Mucosa of stomach (tissue), 1 donor: ENCODE results near the gene RAD51B.
"Not testable (repeated sequence)": the region's sequence is repeated elsewhere in the genome, so short reads cannot be mapped to it uniquely, and the experiment has no call there.

ENCODE experiments used
- H3K27me3 ChIP-seq: one replicate; pipeline ENCODE4 v1.7.0; 2013; ENCODE audit warnings: mild to moderate bottlenecking, low read length; ENCODE audit not compliant: control insufficient read depth, insufficient read depth
- H3K36me3 ChIP-seq: one replicate; pipeline ENCODE4 v1.7.0; 2013; ENCODE audit warnings: low read length; ENCODE audit not compliant: control insufficient read depth, insufficient read depth
- H3K4me1 ChIP-seq: one replicate; pipeline ENCODE4 v1.7.0; 2013; ENCODE audit warnings: mild to moderate bottlenecking, low read length; ENCODE audit not compliant: control insufficient read depth, insufficient read depth
- H3K4me3 ChIP-seq: one replicate; pipeline ENCODE4 v1.7.0; 2013; ENCODE audit warnings: low read length
- H3K9ac ChIP-seq: one replicate; pipeline ENCODE4 v1.7.0; 2013; ENCODE audit warnings: mild to moderate bottlenecking, low read length, moderate library complexity
- H3K9me3 ChIP-seq: one replicate; pipeline ENCODE4 v1.7.0; 2013; ENCODE audit warnings: mild to moderate bottlenecking, low read length, moderate library complexity; ENCODE audit not compliant: control insufficient read depth
- donor health status: Pancreatic carcinoma.

The RAD51B gene

DNA sequence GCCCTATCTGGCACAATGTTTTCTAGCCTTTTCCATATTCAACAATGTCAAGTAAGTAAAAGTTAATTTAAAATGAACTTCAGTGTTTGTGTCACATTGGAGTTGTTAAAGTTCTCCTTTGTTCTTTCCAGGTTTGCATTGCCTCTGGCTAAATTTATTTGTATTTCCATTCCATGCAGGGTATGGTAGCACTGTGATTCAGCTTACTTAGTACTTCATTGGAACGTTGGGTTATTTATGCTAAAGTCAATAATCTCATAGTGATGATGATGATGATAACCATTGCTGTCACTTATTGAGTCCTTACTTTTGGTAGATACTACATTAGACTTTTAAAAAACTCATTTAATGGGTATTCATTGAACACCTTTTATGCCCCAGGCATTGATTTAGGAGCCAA lies 286.9 kb downstream of the RAD51B start:
- Histone ChIP-seq H3K4me3 (no peak overlapping the region), H3K36me3 (no peaks in the 10 kb centered on the region), H3K9me3 (no peaks in the 10 kb centered on the region), H3K4me1 (peaks cover 6% of the 10 kb centered on the region), H3K27me3 (no peaks in the 10 kb centered on the region), H3K9ac (no peak overlapping the region)

DNA sequence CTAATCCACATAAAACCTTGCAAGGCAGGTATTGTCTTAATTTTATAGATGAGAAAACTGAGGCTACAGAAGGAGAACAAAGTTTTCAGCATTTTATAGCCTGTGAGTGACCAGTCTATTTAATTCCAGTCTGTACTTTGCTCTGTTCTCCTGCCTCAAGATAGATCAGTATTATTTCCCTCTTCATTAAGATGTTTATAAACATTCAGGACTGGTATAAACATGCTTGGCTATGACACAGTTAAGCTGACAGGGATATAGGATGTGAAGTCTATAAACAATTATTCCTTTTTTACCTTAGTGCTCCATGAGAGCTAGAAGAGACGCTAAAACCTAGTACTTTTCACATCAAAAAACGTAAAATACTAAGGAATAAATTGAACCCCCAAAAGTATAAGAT lies 287.3 kb downstream of the RAD51B start:
- Histone ChIP-seq H3K9me3 (no peaks in the 10 kb centered on the region), H3K4me3 (no peak overlapping the region), H3K36me3 (no peaks in the 10 kb centered on the region), H3K27me3 (no peaks in the 10 kb centered on the region), H3K9ac (no peak overlapping the region), H3K4me1 (peaks cover 6% of the 10 kb centered on the region)

DNA sequence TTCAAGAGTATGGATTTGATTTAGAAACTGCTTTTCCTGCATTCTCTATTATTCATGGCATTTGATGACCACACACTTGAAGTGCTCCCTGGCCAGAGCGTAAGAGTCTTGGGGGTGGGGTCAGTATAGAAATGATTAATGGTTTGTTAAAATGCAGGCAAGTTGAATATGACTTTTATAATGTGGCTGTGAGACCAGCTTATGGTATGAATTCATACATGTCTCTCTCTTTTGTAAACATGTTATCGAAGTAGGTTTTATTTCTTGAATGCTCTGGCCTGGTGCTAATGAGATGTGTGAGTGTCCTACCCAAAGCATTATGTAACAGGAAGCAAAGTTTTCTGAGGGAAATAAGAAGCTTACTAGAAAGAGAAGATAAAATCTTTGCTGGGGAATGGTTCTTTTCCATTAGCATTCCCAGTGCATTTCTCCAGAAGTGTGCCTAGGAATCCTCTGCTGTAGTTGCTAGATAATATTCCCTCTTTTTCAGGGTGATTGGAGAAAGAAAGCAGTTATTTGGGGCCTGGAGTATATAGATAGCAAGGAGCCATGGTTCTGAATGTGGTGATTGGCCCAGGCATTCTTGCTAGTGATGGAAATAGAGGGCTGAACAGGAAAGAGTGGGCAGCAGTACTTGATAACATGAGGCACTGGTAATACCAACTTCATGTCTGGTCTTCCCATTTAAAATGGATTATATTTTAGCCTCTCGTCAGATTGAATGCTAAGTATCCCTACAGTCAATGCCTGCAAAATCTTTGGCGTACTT lies 289.7 kb downstream of the RAD51B start:
- Histone ChIP-seq H3K4me1 (peaks cover 6% of the 10 kb centered on the region), H3K27me3 (no peaks in the 10 kb centered on the region), H3K4me3 (no peak overlapping the region), H3K36me3 (no peaks in the 10 kb centered on the region), H3K9me3 (no peaks in the 10 kb centered on the region), H3K9ac (no peak overlapping the region)

DNA sequence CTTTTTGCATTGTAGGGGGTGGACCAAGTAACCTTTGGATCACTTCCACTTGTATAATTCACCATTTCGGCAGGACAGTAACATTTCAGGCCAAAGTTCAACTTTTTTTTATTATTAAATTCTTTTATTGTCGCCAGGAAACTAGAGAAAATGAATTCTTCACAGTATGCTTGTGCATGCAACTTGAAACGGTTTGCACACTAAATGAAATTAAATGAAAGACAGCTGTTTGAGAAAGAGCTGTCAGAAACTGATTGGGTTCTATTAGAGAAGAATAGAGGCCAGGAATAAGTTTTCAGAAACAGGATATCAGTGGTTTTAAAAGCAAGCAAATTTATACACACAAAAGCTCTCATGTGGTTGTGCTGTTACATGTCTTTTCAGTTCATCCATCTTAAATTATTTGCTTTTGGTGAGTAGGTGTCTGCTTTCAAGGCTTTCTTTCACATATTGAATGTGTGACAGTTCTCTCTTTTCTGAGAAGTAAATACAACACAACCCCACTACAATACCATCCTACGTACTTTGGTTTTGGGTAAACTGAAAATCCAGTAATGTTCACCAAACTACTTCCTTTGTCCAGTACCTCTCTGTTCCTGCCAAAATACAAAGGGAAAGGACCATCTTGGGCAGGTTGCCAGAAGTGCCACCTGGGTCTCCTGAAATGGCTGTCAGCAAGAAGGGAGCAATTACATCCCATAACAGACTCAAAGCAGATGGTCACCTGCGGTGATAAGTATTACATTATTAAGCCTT lies 291.7 kb downstream of the RAD51B start:
- Histone ChIP-seq H3K4me3 (no peak overlapping the region), H3K4me1 (peaks cover 6% of the 10 kb centered on the region), H3K9ac (no peak overlapping the region)

DNA sequence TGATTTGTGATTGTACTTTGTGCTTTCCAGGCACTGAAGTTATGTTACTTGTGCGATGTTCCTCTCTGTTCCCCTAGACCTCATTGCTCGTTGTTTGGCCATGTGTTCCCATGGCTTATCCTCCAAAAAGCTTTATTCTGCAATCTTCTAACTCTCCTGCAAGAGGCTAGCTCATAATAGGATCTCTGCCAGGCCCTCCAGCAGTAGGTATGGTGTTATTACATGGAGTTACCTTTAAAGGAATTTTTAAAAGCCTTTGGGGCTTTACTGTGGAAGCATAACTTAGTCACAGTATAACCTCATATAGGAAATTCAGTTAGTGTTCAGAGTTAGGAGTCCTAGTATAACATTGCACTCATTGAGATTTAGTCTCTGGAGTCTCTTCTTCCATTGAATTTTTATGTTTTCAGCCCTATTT lies 292.3 kb downstream of the RAD51B start:
- no peaks in the 10 kb centered on the region for H3K27me3 ChIP-seq
- no peaks in the 10 kb centered on the region for H3K36me3 ChIP-seq
- H3K4me3 ChIP-seq, result no peak overlapping the region
- H3K4me1 ChIP-seq, result peaks cover 6% of the 10 kb centered on the region
- no peaks in the 10 kb centered on the region for H3K9me3 ChIP-seq
- no peak overlapping the region for H3K9ac ChIP-seq

More for the DNA sequence above, 291.7 kb downstream of the RAD51B start:
- Histone ChIP-seq H3K36me3 (no peaks in the 10 kb centered on the region), H3K27me3 (no peaks in the 10 kb centered on the region), H3K9me3 (no peaks in the 10 kb centered on the region)

DNA sequence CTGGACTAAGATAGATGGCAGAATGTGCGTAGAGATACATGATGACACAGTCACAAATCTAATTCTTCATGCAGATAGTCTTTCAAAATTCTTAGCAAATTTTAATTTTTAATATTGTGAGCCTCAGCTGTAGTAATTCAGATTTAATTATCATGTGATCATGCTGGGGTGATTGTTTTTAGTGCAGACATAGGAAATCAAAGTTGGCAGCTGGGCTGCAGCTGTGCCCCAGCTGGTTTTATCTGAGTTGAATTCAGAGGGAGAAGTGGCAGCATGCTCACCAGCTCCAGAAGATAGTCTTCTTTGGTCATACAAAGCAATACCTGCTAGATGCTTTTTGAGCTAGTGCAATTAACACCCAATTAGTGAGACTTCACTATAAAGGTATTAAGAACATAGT lies 292.9 kb downstream of the RAD51B start:
- Histone ChIP-seq H3K9me3 (no peaks in the 10 kb centered on the region), H3K9ac (no peak overlapping the region), H3K36me3 (no peaks in the 10 kb centered on the region), H3K27me3 (no peaks in the 10 kb centered on the region), H3K4me1 (peaks cover 6% of the 10 kb centered on the region), H3K4me3 (no peak overlapping the region)

DNA sequence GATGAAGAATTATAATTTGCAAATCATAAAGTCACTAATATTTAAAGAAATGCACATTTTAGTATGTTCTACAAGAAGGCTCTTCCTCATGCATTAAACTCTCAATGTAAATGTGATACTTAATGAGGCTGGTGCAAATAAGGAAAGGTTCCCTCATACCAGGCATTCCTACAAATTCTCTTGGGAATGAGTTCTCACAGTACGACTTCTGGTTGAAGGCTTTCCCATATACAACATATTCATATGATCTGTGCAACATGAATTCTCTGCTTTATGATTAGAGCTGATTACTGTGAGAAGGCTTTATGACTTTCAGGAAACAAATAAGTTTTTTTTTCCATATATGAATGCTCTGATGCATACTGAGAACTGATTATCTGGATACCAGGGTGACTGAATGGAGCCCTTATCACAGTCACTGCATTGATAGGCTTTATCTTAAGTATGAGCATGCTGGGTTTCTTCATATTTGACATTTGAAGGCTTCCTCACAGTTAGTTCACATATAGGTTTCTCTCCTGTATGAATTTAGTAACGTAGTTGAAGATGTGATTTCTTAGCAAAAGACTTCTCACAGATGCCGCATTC lies 293.9 kb downstream of the RAD51B start:
- no peak overlapping the region for H3K9ac ChIP-seq
- no peaks in the 10 kb centered on the region for H3K27me3 ChIP-seq
- H3K4me3 ChIP-seq, result no peak overlapping the region
- no peaks in the 10 kb centered on the region for H3K9me3 ChIP-seq
- no peaks in the 10 kb centered on the region for H3K36me3 ChIP-seq
- peaks cover 6% of the 10 kb centered on the region for H3K4me1 ChIP-seq

DNA sequence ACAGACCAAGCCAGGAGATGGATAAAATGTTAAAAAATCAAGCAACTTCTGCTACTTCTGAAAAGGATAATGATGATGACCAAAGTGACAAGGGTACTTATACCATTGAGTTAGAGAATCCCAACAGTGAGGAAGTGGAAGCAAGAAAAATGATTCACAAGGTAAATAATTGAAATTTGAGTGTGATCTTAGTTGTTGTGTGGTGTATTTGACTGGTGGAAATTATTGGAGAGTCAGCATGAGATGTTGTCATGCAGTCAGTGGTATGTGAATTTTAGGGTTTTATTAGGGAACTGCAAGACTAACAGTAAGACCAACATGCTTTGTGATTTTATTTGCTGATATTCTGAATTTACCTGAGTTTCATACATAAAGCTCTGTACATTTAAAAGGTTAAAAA lies 296.4 kb downstream of the RAD51B start:
- not testable (repeated sequence) for H3K9ac ChIP-seq, H3K4me3 ChIP-seq, H3K9me3 ChIP-seq, H3K4me1 ChIP-seq, H3K27me3 ChIP-seq, H3K36me3 ChIP-seq

DNA sequence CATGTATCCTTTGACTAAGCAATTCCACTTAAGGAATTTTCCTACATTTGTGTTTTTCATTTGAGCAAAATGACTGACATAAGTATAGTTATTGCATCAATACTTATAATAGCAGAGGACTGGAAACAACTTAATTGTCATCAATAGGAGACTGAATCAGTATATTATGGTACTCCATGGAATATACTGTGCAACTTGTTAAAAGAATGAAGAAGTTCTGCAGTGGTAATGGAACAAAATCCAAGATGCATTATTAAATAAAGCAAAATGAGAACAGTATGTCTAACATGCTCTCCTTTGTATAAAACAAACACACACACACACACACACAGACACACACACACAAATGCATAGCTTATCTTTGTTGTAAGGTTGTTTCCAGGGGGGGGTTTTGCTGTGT lies 303.1 kb downstream of the RAD51B start:
- Histone ChIP-seq H3K36me3 (no peaks in the 10 kb centered on the region), H3K27me3 (no peaks in the 10 kb centered on the region), H3K9me3 (no peaks in the 10 kb centered on the region), H3K9ac (no peak overlapping the region), H3K4me3 (no peak overlapping the region), H3K4me1 (no peaks in the 10 kb centered on the region)

DNA sequence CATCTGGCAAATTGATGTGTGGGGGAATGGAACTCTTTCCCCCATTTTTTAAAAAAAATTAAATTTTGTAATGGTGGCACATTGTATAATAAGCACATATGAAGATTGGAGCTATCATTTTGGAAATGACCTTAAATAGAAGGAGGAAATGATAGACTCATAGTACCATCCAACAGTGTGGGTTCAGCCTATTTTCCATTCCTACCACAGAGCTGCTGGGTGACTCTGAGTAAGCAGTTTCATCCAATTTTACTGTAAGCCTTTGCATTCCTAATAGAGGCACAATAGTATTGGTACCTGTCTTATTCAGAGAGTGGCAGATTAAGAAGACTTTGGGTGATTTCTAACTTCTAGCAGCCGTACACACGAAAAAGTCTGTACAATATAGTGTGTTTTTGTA lies 304.5 kb downstream of the RAD51B start:
- Histone ChIP-seq H3K4me1 (no peaks in the 10 kb centered on the region), H3K36me3 (no peaks in the 10 kb centered on the region), H3K9me3 (no peaks in the 10 kb centered on the region), H3K27me3 (no peaks in the 10 kb centered on the region), H3K9ac (no peak overlapping the region), H3K4me3 (no peak overlapping the region)

DNA sequence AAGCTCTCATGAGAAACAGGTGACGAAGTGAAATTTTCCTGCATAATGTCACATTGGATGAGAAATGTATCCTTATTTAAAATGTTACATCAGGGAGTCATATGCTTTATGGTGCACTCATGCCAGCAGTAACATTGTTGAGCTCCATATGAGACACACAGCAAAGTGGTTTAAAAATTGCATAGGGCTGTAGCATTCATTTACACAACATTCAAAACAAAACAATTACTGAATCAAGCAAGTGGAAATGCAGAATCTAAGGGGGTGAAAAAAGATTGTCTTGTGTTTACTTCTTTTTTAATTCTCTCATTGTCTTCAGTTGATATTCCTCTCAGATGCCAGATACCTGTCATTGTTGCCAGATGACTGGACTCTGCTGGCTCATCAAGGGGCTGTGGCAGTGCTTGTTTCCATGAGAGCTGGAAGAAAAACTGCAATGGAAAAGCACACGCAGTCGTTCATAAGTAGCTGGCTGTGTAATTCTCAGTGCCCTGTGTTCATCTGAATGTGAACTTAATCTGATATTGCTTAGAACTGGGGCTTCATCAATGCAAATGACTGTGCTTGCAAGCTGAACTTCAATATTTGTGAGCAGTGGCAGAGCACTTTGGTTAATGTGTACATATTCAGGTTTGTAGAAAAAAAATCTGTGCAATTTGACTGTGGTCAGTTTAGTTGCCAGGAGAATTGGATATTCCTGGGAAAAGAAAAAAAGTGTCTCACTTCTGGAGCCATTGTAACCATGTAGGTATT lies 305.6 kb downstream of the RAD51B start:
- H3K36me3 ChIP-seq, result no peaks in the 10 kb centered on the region
- H3K4me1 ChIP-seq, result no peaks in the 10 kb centered on the region
- no peaks in the 10 kb centered on the region for H3K9me3 ChIP-seq
- H3K27me3 ChIP-seq, result no peaks in the 10 kb centered on the region
- H3K4me3 ChIP-seq, result no peak overlapping the region
- no peak overlapping the region for H3K9ac ChIP-seq

DNA sequence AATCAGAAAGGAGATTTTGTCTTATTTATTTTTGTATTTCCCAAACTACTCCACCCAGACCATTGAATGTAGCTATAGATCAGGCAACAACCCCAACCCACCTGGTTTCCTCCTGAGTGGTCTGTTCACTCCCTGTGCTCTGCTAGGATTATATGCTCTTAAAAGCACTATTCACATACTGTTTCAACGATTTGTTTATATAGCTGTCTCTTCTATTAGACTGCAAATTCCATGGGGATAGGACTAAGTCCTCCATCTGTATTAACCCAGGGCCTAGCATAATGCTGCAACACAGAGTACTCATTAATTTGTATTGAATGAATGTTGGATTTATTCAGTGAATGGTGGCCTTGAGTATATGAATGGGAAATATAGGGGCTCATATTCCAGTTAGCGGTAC lies 307.6 kb downstream of the RAD51B start:
- Histone ChIP-seq H3K27me3 (no peaks in the 10 kb centered on the region), H3K4me1 (no peaks in the 10 kb centered on the region), H3K9me3 (no peaks in the 10 kb centered on the region), H3K36me3 (no peaks in the 10 kb centered on the region), H3K9ac (no peak overlapping the region), H3K4me3 (no peak overlapping the region)
